HG03575 (cell line): ENCODE results near the gene HDGF.

Experiments used
- ATAC-seq: cut with Tn5 transposase; IDR thresholded peaks from one replicate; pipeline ENCODE4 v1.9.1; 2021; ENCODE audit not compliant: unreplicated experiment, insufficient number of reproducible peaks, low FRiP score; ENCODE audit errors: extremely low read depth

Gene HDGF

GRCh38 chr1:156748670-156749418, 2.6 kb downstream of the HDGF start:
- ATAC-seq: no peak

GRCh38 chr1:156747742-156748669, 3.5 kb downstream of the HDGF start:
- no peak for ATAC-seq

DNA sequence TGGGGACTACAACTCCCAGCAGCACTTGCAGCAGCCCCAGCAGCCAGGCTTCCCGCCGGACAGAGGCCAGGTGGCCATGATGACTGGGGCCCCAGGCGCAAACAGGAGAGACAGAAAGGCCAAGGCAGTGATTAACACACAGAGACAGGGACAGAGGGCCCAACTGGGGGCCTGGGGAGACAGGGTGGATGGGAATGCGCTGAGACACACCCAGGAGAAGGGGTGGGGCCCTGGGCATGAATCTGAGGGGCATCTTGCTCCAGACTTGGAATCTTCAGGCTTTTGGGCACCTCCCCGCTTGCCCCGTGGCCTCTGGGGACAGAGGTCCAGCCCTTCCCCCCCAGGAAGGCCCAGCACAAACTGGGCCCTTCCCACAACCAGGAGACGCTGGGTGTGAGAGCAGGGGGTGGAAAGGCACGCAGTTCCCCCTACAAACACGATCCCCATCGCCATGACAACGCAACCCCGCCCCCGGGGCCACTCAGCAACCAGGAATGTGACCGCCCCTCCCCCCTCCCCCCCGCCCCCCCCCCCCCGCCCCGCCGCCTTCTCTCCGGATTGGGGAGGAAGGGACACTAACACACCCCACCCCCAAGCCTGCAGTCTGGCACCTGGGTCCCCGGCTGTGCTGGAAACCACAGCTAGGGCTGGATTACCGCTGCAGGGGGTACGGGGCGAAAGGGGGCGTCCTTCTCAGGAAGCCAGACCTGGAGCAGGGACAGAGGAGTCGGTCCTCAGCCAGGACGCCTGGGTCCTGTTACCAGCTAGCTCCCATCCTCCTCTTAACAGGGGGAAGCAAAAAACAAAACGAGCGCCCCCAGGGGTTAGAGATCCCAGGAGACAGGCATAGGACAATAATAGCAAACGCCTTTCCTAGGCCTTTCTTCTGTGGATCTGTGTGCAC, 4.5 kb downstream of the HDGF start:
- ATAC-seq: no peak

- no peak for ATAC-seq
Observed at GRCh38 chr1:156746406-156746727, 5.1 kb downstream of the HDGF start.

DNA sequence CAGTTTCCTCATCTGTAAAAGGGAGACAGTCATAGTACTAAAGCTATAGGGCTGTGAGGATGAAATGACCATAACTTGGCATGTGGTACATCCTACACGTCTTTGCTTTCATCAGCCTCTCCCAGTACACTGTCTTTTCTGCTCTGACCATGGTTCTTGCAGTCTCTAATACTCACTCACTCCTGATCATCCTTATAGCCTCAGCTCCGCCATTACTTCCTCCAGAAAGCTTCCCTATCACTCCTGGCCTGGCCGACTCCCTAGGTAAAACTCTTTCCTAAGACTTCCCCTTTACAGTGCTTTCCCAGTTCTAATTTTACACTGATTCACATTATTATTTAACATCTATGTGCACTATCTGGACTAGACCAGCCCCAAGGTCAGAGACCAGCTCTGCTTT, 5.6 kb downstream of the HDGF start:
- ATAC-seq: no peak

- ATAC-seq: no peak
Observed at GRCh38 chr1:156744786-156745419, 6.6 kb downstream of the HDGF start.

DNA sequence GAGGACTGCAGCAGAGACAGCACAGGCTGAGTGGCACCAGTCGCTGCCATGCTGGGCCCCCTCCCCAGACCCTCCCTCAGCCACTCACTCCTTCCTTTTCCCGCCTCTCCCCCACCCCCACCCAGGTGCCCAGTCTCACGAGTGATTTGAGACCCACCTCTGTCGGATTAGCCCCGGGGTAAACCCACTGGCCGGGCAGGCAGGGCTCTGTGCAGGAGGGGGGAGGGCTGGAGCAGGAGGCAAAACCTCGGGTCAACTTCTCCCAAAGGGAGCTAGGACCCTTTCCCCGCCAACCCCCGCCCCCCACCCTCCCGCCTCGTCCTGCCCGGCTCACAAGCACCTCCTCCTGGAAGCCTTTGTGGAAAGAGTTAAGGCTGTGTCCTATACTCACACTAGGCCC, 7.1 kb downstream of the HDGF start:
- ATAC-seq: no peak

DNA sequence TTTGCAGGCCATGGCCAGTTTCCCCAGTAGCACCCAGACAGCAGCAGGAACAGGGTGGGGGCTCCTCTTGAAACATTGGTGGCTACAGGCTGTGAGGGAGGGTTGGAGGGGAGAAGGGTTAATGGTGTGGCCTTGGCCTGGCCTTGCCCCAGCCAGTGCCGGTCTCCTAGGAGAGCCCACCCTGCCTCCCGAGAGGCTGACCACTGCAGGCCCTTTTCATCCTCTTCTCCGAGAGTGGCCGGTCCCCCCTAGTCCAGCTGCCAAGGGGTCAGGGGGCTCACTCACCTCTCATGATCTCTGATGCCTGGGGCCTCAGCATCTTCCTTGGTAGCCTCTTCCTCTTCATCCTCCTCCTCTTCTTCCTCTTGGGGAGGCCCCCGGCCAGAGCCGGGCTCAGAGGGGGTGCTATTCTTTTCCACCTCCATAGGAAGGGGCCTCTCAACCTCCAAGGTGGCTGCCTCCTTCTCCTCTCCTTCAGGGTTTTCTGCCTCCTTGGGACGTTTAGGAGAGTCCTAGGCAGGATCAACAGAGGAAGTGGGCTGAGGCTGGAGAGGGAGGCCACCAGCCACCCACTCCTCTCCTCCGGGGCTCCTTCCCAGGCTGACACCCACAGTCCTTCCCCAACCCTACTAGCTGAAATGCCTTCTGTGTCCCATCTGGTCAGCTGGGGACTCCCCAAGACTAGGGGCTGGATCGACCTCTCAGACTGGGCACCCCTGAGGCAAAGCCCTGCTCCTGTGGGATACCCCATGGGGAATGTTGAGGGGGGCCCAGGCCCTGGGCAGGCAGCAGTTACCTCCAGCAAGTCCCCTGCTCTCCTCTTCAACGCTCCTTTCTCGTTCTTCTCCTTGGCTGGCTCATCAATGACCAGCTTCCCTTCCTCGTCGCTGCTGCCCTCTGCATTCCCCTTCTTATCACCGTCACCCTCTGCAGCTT, 7.8 kb downstream of the HDGF start:
- ATAC-seq: no peak

- no peak for ATAC-seq
Observed at GRCh38 chr1:156742801-156743200, 8.7 kb downstream of the HDGF start.

DNA sequence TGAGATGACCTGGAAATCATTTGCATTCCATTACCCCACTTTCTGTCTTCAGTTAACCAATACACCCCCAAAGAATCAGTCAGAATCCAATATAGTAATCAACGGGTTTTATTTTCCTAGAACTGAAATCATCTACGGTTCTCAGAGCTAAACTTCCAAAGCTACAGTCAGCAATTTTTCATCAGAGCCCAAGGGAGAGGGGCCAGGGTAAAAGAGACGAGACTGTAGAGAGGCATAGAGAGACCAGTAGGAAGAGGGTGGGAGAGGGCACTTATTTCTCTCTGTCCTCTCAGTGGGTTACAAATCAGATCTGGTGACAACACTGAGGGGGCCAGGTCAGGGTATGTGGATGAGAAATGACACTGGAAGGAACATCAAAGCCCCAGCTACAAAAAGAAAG, 9.5 kb downstream of the HDGF start:
- no peak for ATAC-seq

DNA sequence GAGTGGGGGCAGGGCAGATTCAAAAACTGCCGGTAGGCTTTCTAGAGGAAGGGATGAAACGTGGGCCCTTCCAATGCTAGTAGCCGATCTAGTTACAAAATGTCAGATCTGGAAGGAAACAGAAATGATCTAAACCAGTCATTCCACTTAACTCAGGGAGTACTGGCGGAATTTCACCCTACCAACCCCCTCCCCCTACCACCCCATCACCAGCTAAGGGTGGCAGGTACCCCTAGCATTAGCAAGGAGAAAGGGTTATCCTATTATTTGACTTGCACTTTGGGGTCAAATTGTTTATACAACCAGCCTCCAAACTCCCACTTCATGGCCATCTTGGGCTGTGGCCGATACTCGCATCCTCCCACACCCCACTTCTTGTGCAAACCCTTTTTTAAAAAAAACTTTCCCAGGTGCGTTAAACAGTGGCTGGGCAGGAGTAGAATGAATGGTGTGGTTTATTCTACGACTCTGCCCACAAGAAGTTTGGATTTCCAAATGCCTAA, 9.9 kb downstream of the HDGF start:
- ATAC-seq: no peak

- peak; percentile 71 for ATAC-seq
Observed at GRCh38 chr1:156740741-156741480, 10.6 kb downstream of the HDGF start, which contains the start of gene MRPL24. TSS of gene MRPL24 (minus strand) at chr1:156741088. CDS start at chr1:156738704, 2,384 bp downstream.

DNA sequence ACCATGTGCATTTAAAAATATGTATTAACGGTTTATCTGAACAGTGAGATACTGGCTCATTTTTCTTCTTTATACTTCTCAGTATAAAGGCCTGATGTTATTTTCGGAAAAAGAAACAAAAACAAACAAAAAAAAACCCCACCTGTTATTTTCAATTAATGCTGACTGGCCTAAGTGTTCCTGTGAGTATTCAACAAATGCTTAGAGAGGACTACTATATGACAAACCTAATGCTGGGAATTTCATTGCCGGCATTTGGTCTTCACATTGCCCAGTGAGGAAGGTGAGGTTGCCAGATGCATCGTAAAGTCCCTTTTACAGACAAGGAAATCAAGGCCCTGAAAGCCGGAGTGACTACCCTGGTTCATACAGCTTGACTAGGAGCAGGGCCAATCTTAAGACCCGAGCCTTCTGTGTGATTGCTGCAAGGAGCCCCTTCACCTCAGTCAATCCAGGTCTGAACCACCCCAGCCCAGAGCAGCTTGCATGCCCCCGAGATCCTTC, 11.2 kb downstream of the HDGF start:
- no peak for ATAC-seq

GRCh38 chr1:156738916-156739315, 12.6 kb downstream of the HDGF start:
- ATAC-seq: no peak

GRCh38 chr1:156738407-156738806, 13.1 kb downstream of the HDGF start:
- no peak for ATAC-seq

GRCh38 chr1:156733989-156734584, 17.4 kb downstream of the HDGF start:
- ATAC-seq: no peak
